ENCODE measurements around the gene RAD51B.

RAD51B gene

GRCh38 chr14:68777644-68778043 lies 958.1 kb downstream of the RAD51B start:
- TF ChIP-seq, protein P1, sequence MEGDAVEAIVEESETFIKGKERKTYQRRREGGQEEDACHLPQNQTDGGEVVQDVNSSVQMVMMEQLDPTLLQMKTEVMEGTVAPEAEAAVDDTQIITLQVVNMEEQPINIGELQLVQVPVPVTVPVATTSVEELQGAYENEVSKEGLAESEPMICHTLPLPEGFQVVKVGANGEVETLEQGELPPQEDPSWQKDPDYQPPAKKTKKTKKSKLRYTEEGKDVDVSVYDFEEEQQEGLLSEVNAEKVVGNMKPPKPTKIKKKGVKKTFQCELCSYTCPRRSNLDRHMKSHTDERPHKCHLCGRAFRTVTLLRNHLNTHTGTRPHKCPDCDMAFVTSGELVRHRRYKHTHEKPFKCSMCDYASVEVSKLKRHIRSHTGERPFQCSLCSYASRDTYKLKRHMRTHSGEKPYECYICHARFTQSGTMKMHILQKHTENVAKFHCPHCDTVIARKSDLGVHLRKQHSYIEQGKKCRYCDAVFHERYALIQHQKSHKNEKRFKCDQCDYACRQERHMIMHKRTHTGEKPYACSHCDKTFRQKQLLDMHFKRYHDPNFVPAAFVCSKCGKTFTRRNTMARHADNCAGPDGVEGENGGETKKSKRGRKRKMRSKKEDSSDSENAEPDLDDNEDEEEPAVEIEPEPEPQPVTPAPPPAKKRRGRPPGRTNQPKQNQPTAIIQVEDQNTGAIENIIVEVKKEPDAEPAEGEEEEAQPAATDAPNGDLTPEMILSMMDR (IDR thresholded peaks at IDR 0.05; ENCODE audit: unreplicated experiment in 3 of 3) = no peak
- peaks cover 3% of the 10 kb centered on the region for H3K36me3 Mint-ChIP-seq (ENCODE audit: low read depth)
- peaks cover 4% of the 10 kb centered on the region for H3K9me3 Mint-ChIP-seq
- peaks cover 44% of the 10 kb centered on the region for H3K4me1 Mint-ChIP-seq
- no peak overlapping the region for H3K4me3 Mint-ChIP-seq
- peak overlapping the region in 2 of 3 experiments; percentile 69 to 97 for H3K27ac Mint-ChIP-seq
- H3K27me3 Mint-ChIP-seq (ENCODE audit: low read depth) = no peaks in the 10 kb centered on the region

Data from nephron (organoid).